ENCODE measurements around the gene ELOVL5.
"Not testable (repeated sequence)": the region's sequence is repeated elsewhere in the genome, so short reads cannot be mapped to it uniquely, and the experiment has no call there.

ELOVL5 gene

GRCh38 chr6:53348371-53349208 lies at the start of gene ELOVL5:
ELOVL5 (minus strand) TSS chr6:53348950; CDS start chr6:53295699, 53,251 bp downstream.
- DNase-seq, result peak; percentile 94

DNA sequence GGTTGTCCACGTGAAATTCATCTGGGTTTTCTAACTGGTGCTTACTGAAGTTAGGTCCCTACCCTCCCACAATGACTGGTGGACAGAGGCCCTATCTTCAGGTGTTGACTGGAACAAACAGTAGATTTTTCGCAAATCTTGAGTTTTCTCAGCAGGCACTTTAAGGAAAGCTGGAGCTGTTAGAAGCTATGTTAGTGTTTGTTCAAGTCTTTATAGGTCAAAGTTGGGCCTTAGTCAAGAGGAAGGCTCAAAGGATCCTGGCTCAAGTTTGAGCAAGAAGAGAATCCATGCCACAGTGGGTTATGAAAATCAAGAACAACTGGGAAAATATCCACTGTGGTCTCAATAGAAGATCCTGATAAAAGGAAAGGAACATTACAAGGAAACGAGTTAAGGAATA lies 48.5 kb upstream of the ELOVL5 start:
- no peak for DNase-seq

- DNase-seq, result no peak
Measured at GRCh38 chr6:53395986-53396385, 47.2 kb upstream of the ELOVL5 start.

- DNase-seq, result no peak
Measured at GRCh38 chr6:53394704-53395103, 46.0 kb upstream of the ELOVL5 start.

DNA sequence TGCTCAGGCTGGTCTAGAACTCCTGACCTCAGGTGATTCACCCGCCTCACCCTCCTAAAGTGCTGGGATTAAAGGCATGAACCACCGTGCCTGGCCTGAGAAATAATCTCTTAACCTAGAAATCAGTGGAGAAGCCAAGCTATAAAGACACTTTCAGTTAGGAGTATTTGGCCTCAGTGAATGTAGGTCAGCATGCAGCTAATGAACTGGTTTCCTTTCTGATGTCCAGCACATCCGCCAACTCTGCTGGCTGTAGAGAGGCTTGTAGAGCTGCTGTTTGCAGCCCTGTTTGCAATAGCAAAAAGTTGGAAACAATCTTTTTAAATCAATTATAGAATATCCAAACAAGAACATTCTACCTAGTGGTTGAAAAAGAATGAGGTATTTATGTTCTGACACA lies 42.4 kb upstream of the ELOVL5 start:
- no peak for DNase-seq

- no peak for DNase-seq
Measured at GRCh38 chr6:53390010-53390409, 41.3 kb upstream of the ELOVL5 start.

DNA sequence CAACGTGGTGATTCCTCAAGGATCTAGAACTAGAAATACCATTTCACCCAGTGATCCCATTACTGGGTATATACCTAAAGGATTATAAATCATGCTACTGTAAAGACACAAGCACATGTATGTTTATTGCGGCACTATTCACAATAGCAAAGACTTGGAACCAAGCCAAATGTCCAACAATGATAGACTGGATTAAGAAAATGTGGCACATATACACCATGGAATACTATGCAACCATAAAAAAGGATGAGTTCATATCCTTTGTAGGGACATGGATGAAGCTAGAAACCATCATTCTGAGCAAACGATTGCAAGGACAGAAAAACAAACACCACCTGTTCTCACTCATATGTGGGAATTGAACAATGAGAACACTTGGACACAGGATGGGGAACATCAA lies 39.9 kb upstream of the ELOVL5 start:
- DNase-seq, result not testable (repeated sequence)

DNA sequence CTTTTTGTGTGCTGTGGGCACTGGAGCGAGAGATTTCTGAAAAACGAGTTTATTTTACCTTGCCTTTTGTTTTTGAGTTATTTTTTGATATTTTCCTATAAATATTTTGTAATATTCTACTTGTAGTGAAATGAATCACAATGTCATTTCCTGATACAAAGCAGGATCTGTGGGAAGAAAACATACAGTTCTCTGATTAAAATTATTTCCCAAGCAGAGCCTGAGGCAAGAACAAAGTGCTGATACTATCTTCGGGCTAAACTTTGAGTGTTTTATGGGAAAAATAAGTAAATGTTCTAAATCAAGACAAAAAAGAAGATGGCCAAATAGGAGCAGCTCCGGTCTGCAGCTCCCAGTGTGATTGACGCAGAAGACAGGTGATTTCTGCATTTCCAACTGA lies 33.7 kb upstream of the ELOVL5 start:
- DNase-seq, result no peak

DNA sequence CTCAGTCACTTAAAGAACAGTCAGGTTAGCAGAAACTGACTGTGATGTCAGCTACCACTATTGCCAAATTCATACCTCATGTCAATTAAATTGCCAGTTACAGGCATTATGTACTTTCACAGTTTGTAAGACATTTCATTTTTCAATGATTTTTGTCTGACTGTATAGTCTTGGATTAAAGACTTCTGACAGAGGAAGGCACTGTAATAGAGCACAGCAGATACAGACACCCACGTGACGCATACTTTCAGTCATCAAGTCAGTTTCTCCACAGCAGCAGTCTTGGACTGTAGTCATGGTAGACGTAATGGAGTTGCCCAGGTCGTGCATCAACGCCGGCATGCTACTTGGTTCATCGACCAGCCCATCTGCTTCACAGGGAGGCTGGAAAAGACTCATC lies 29.5 kb upstream of the ELOVL5 start:
- DNase-seq, result no peak

GRCh38 chr6:53377793-53378192 lies 29.0 kb upstream of the ELOVL5 start:
- DNase-seq, result no peak

DNA sequence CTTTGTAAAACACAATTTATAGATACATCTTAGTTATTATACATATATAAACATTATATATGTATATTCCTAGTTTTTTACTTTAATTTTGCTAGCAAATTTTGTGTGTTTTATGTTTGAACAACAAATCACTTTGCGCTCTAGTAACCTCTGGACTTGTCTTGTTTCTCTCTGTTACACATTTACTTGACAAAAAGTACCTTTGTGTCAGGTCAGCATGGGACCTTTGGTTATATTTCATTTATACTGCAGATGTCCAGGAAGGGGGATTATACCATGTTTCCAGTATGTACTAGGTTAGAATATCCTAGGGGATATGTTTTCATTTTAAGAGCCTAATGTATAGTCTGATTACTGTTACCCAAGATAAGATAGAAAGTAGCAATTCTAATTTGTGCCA lies 28.5 kb upstream of the ELOVL5 start:
- DNase-seq, result no peak

- no peak for DNase-seq
Measured at GRCh38 chr6:53376661-53377226, 28.0 kb upstream of the ELOVL5 start.

- DNase-seq, result no peak
Measured at GRCh38 chr6:53375847-53376246, 27.1 kb upstream of the ELOVL5 start.

GRCh38 chr6:53373638-53374037 lies 24.9 kb upstream of the ELOVL5 start:
- no peak for DNase-seq

DNA sequence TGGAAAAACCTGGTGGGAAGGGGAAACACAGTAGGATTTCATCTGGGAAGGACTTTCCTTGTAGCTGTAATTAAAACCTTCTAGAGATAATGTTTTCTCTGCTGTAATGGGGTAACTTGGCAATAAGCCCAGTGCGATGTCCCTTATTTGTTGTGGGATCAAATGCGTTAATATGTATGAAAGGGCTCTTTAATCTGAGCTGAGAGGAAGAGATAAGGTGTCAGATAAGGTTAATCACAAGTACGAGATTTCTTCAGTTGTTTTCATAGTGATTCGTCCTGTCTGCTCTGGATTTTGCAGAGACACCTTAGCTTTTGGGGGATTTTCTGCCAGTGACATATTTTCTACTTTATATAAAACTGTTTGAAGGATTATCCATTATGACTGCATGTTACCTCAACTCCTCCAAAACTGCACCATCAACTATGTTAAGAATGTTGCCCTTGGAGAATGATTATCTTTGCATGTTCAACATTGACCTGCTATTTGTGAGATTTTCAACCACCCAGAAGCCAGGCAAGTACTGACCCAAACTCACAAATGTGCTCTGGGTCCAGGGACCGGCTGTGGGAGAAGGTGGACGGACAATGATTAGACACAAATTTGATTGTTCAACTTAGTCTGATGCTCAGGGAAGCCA lies 21.2 kb upstream of the ELOVL5 start:
- no peak for DNase-seq

DNA sequence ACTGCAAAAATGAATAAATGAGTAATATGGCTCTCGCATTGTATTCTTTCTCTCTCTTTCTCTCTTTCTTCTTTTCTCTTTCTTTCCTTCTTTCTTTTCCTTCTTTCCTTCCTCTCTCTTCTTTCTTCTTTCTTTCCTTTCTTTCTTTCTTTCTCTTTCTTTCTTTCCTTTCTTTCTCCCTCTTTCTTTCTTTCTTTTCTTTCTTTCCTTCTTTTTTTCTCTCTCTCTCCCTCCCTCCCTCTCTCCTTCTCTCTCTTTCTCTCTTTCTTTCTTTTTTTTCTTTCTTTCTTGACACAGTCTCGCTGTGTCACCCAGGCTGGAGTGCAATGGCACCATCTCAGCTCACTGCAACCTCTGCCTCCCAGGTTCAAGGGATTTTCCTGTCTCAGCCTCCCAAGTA lies 20.3 kb upstream of the ELOVL5 start:
- no peak for DNase-seq

GRCh38 chr6:53366128-53366641 lies 17.4 kb upstream of the ELOVL5 start:
- no peak for DNase-seq

- DNase-seq, result no peak
Measured at GRCh38 chr6:53363341-53364079, 14.8 kb upstream of the ELOVL5 start.

DNA sequence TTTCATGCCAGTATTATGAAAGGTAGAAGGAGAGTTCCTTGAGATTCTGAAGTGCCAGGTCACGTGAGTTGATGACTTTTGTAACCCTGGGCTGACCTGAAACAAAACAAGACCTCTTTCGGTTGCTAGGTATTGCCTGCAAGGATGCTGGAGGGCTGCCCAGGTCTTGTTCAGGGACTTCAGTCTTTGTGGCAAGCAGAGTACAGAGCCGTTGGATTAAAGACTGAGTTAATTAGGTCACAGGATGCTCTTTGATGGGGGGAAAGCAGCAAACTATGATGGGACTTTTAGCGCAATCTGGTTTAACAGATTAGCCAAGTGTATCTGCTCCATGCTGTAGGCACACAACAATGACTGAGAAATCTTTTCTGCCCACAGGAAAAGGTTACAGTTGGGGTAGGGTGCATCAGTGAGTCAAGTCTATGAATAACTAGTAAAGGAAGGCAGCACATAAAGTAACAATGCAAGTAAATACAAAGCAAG lies 12.8 kb upstream of the ELOVL5 start:
- DNase-seq, result peak; percentile 66

- DNase-seq, result no peak
Measured at GRCh38 chr6:53360093-53360912, 11.6 kb upstream of the ELOVL5 start.

GRCh38 chr6:53359843-53360092 lies 11.0 kb upstream of the ELOVL5 start:
- DNase-seq, result no peak

DNA sequence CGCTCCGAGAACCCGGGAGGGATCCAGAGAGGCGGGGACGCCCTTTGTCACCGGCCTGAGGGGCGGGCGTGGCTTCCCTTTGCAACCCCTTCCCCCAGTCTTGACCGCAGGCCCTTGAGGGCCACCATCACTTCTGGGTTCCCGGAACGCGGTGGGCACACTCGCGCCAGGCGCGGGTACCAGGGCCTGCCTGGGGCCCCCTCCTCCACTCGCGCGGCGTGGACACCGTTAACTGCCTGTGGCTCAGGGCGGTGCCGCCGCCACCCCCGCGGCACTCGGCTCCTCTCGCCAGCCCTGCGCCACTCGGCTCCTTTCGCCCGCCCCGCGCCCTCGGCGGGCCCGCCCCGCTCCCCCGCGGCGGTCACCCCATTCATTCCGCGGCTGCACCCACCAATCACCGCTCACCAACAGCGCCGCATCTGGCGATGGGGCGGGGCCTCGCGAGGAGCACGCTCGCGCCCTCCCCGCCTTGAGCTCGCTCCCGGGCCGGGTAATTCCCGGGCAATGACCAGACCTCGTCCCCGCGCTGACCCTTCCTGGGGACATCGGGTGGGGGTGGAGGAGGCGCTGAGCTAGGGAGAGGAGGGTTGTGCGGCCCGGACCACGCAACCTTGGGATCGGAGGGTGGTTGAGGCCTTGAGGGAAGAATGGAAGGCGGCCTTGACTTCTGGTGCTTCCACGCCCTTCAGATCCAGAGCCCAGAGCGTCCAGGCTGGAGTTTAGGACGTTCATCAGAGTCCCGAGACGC lies 10.5 kb upstream of the ELOVL5 start:
- DNase-seq, result peak; percentile 90
